Measurements from ENCODE around the gene INF2. TPM values are rescaled to one million over a fixed set of nuclear protein-coding genes. Genes with fewer than 3 reads are reported as not detected.

Gene INF2
- total and polyA plus RNA-seq, 9 of the 15 experiments (the other 6 are each of a cell fraction or from before 2014, with no cell fraction given): 0.56 to 31.3 (median 7.8) TPM

GRCh38 chr14:104644656-104645378 is 44.6 kb upstream of the INF2 start (continued):
- TF ChIP-seq CUX1 (CRISPR knock-in tag; IDR thresholded peaks at IDR 0.05): no peak

- DNase-seq (ENCODE audit: extremely low read depth in 1 of 4, low spot score in 3 of 4) (no peak), ATAC-seq (no peak), FAIRE-seq (no peak)
- WGBS (ENCODE audit: insufficient coverage, low coverage, missing lambda C conversion rate): 16% methylated on average over 5 of the region's 6 CpGs
- Histone ChIP-seq H3K4me2 (ENCODE audit: insufficient read depth, low read length) (no peak overlapping the region), H3K79me2 (ENCODE audit: control insufficient read depth, insufficient read depth, low read length) (no peaks in the 10 kb centered on the region), H4K20me1 (replicated peaks; ENCODE audit: control insufficient read depth, insufficient read depth, low read length) (no peaks in the 10 kb centered on the region), H3K27me3 (ENCODE audit: control insufficient read depth in 2 of 2, insufficient read depth in 2 of 2, low read length in 2 of 2) (peaks cover 6 to 18% of the 10 kb centered on the region in 2 experiments; a peak in 4 of 5 replicates), H3K9me1 (ENCODE audit: control insufficient read depth, insufficient read depth, low read length) (no peaks in the 10 kb centered on the region), H3K9ac (ENCODE audit: insufficient read depth in 1 of 2, low read depth in 2 of 2, low read length in 2 of 2) (no peak overlapping the region), H2AFZ (ENCODE audit: low read depth, low read length) (no peak overlapping the region), H3K27ac (ENCODE audit: extremely low read depth, low read depth, low read length) (no peak overlapping the region), H3K4me3 (no peak overlapping the region), H3K9me3 (replicated peaks; ENCODE audit: control insufficient read depth, insufficient read depth, low read depth, low read length) (peaks cover 3% of the 10 kb centered on the region; the same call in 1 of the 2 replicates), H3K4me1 (replicated peaks in 1 of 2; ENCODE audit: control insufficient read depth in 2 of 2, insufficient read depth in 2 of 2, low read length in 2 of 2) (peaks cover 0 to 23% of the 10 kb centered on the region in 2 experiments; a peak in 3 of 5 replicates), H3K36me3 (ENCODE audit: control insufficient read depth, insufficient read depth, low read length) (no peaks in the 10 kb centered on the region)
- ChIA-PET POLR2A (no interaction called here), CTCF (ENCODE audit: low intra/inter-chr PET ratio) (no interaction called here)
- intact Hi-C loops (cut with micrococcal nuclease) (no loop called here), in situ Hi-C loops (cut with MboI) (loop anchor here (10.0 kb wide), 1 partner anchor 573 kb away; no protein-coding TSS in a partner anchor)
- no TSS peak for BruUV-seq (replicated peaks)
- TF ChIP-seq ZBTB12 (CRISPR knock-in tag; IDR thresholded peaks at IDR 0.05) (no peak), TAF1 (IDR thresholded peaks at IDR 0.05; ENCODE audit: control insufficient read depth, extremely low read depth, insufficient read depth, low read length, severe bottlenecking) (no peak), U2AF2 (optimal IDR thresholded peaks at IDR 0.05; ENCODE audit: low read depth, low read length) (no peak), ZBTB7A (IDR thresholded peaks at IDR 0.05; ENCODE audit: borderline replicate concordance, control insufficient read depth, low read depth, low read length) (no peak), MCM3 (IDR thresholded peaks at IDR 0.05) (no peak), MTA2 (IDR thresholded peaks at IDR 0.05; ENCODE audit: low read depth) (no peak), HEY1 (CRISPR knock-in tag; IDR thresholded peaks at IDR 0.05; ENCODE audit: borderline replicate concordance) (no peak), HNRNPL (IDR thresholded peaks at IDR 0.05; ENCODE audit: low read depth, low read length) (no peak)
- TF ChIP-seq, protein P1, sequence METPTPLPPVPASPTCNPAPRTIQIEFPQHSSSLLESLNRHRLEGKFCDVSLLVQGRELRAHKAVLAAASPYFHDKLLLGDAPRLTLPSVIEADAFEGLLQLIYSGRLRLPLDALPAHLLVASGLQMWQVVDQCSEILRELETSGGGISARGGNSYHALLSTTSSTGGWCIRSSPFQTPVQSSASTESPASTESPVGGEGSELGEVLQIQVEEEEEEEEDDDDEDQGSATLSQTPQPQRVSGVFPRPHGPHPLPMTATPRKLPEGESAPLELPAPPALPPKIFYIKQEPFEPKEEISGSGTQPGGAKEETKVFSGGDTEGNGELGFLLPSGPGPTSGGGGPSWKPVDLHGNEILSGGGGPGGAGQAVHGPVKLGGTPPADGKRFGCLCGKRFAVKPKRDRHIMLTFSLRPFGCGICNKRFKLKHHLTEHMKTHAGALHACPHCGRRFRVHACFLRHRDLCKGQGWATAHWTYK (CRISPR knock-in tag; IDR thresholded peaks at IDR 0.05): no peak
Observed at GRCh38 chr14:104647467-104648043, 41.9 kb upstream of the INF2 start.

All from K562 (cell line).